Neural crest cell (in vitro differentiated cells): ENCODE data around the gene COL3A1. TPM values are rescaled to one million over a fixed set of nuclear protein-coding genes. Genes with fewer than 3 reads are reported as not detected.

Experiments used
- DNase-seq: peaks from one replicate; pipeline ENCODE4 v3.0.0; 2021; ENCODE audit warnings: low read depth, mixed read lengths, low spot score
- H3K27ac Mint-ChIP-seq: one replicate; pipeline ENCODE4 v1.8.0; 2021; ENCODE audit warnings: mild to moderate bottlenecking, mixed read lengths; ENCODE audit not compliant: unreplicated experiment
- H3K27me3 Mint-ChIP-seq: 2 replicates; pipeline ENCODE4 v1.8.0; 2021; ENCODE audit warnings: low read depth, mild to moderate bottlenecking, mixed read lengths
- H3K36me3 Mint-ChIP-seq: 2 replicates; pipeline ENCODE4 v1.8.0; 2021; ENCODE audit warnings: low read depth, mild to moderate bottlenecking, mixed read lengths
- H3K4me1 Mint-ChIP-seq: 2 replicates; pipeline ENCODE4 v1.8.0; 2021; ENCODE audit warnings: mixed read lengths
- H3K4me3 Mint-ChIP-seq: one replicate; pipeline ENCODE4 v1.8.0; 2021; ENCODE audit warnings: mild to moderate bottlenecking, mixed read lengths
- H3K9me3 Mint-ChIP-seq: 2 replicates; pipeline ENCODE4 v1.8.0; 2021; ENCODE audit warnings: mixed read lengths
- total RNA-seq: library from RNA; stranded (reverse); gene quantifications from 2 replicates; pipeline ENCODE4 v1.2.1, GENCODE V29; 2021
- TF ChIP-seq, protein P1 (sequence below): fragments of 200-600 bp; sonication (generic); conservative IDR thresholded peaks from 2 replicates; pipeline ENCODE4 v1.5.0; 2021; ENCODE audit warnings: antibody characterized with exemption, mild to moderate bottlenecking

Gene COL3A1
- total RNA-seq, 1 donor from 2014 or later = 14.9 TPM

DNA sequence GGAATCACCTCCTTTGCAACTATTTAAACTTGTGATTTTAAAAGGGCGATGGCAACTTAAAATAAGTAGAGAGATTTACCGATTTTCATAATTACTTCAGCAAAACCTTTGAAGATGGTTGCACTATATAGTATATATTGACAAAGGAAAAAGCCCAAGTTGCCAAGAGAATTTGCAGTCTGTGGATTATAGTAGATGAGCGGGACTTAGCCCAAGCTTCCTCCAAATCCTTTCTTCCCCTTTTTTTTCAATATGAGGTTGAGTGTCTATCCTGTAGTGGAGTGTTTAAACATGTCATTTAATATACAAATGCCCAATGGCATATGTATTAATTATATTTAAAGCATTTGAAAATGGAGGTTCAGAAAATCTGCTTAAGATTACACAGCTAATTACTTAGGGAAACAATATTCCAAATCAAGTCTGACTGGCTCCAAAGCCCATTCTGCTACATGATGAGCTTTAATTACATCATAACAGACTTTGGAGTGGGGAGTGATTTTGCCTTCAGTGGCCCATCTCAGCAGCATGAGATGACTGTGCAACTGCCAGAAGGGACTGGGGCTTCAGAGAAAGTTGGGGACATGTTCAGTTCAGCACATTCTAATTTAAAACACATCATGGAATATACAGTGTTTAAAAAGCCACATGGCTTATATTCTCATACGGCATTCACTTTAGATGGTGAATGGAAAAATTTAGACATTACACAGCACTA, 73.2 kb downstream of the COL3A1 start:
- TF ChIP-seq, protein P1, sequence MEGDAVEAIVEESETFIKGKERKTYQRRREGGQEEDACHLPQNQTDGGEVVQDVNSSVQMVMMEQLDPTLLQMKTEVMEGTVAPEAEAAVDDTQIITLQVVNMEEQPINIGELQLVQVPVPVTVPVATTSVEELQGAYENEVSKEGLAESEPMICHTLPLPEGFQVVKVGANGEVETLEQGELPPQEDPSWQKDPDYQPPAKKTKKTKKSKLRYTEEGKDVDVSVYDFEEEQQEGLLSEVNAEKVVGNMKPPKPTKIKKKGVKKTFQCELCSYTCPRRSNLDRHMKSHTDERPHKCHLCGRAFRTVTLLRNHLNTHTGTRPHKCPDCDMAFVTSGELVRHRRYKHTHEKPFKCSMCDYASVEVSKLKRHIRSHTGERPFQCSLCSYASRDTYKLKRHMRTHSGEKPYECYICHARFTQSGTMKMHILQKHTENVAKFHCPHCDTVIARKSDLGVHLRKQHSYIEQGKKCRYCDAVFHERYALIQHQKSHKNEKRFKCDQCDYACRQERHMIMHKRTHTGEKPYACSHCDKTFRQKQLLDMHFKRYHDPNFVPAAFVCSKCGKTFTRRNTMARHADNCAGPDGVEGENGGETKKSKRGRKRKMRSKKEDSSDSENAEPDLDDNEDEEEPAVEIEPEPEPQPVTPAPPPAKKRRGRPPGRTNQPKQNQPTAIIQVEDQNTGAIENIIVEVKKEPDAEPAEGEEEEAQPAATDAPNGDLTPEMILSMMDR = no peak
- no peak overlapping the region for H3K4me3 Mint-ChIP-seq
- no peak for DNase-seq
- no peaks in the 10 kb centered on the region for H3K4me1 Mint-ChIP-seq
- H3K27ac Mint-ChIP-seq = no peak overlapping the region
- H3K27me3 Mint-ChIP-seq = no peaks in the 10 kb centered on the region
- peaks cover 9% of the 10 kb centered on the region for H3K36me3 Mint-ChIP-seq
- no peaks in the 10 kb centered on the region for H3K9me3 Mint-ChIP-seq

DNA sequence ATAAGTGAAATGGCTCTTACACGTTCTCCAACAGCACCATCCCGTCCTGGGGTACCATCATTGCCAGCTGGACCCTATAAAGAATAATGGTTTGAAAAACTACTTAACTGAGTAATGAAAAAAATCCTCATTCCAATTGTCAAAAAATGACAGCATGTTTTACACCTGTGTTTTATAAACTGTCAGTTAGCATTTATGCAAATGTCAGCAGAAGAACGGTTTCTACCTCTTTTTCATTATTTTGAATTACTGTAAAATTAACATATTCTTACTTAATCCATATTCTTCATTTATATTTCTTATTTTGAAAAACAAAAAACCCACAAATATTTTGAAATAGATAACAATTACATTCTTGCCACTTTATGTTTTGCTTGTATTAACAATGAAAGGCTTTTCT, 74.0 kb downstream of the COL3A1 start:
- Mint-ChIP-seq H3K4me1 (no peaks in the 10 kb centered on the region), H3K27me3 (no peaks in the 10 kb centered on the region), H3K27ac (no peak overlapping the region), H3K9me3 (no peaks in the 10 kb centered on the region), H3K36me3 (peaks cover 9% of the 10 kb centered on the region), H3K4me3 (no peak overlapping the region)
- DNase-seq = no peak
- TF ChIP-seq, protein P1 = no peak

DNA sequence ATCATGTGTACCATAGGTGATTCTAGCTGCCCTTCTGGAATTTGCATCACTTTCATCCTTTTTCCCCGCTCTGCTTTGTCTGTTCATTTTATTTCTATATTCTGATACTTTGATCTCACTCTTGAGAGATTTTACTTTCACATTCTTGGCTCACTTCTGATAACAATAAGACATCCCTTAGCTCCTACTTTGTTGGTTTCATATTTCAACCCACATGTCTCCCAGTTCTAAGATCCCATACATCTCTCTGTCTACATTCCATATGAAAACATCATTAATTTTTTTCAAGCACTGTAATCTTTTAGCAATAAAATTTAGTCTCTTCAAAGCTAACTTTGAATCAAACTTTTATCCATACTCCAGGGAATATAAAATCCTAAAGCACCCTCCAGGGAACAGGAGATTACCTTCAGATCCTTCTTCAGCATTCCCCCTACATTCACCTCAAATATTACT, 75.6 kb downstream of the COL3A1 start:
- no peaks in the 10 kb centered on the region for H3K9me3 Mint-ChIP-seq
- DNase-seq = no peak
- no peak overlapping the region for H3K4me3 Mint-ChIP-seq
- H3K36me3 Mint-ChIP-seq = peaks cover 11% of the 10 kb centered on the region
- H3K27ac Mint-ChIP-seq = no peak overlapping the region
- TF ChIP-seq, protein P1 = no peak
- H3K27me3 Mint-ChIP-seq = no peaks in the 10 kb centered on the region
- no peaks in the 10 kb centered on the region for H3K4me1 Mint-ChIP-seq

DNA sequence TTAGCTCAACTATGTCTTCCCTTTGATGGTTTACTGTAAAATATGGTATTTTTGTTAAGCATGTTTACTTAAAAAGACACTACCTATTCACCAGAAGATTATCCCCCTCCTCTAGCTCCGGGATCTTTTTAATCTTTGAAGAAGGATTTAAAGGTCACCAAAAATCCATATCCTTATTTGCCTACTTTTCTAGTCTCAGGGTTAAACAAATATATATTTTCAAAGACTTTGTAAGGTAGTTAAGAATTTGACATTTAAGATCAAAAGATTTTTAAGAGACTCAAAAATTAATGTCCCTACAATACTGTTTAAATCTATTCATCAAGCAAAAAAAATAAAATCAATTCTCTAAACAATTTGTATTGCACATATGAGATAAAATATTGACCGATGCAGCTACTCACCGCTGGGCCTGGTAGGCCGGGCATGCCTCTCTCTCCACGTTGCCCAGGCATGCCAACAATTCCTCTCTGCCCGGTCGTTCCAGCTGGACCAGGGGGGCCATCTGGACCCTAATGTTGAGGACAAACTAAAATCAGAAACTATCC, 76.1 kb downstream of the COL3A1 start:
- TF ChIP-seq, protein P1 = no peak
- peaks cover 11% of the 10 kb centered on the region for H3K36me3 Mint-ChIP-seq
- no peaks in the 10 kb centered on the region for H3K9me3 Mint-ChIP-seq
- H3K27ac Mint-ChIP-seq = no peak overlapping the region
- DNase-seq = no peak
- no peak overlapping the region for H3K4me3 Mint-ChIP-seq
- no peaks in the 10 kb centered on the region for H3K27me3 Mint-ChIP-seq
- no peaks in the 10 kb centered on the region for H3K4me1 Mint-ChIP-seq

DNA sequence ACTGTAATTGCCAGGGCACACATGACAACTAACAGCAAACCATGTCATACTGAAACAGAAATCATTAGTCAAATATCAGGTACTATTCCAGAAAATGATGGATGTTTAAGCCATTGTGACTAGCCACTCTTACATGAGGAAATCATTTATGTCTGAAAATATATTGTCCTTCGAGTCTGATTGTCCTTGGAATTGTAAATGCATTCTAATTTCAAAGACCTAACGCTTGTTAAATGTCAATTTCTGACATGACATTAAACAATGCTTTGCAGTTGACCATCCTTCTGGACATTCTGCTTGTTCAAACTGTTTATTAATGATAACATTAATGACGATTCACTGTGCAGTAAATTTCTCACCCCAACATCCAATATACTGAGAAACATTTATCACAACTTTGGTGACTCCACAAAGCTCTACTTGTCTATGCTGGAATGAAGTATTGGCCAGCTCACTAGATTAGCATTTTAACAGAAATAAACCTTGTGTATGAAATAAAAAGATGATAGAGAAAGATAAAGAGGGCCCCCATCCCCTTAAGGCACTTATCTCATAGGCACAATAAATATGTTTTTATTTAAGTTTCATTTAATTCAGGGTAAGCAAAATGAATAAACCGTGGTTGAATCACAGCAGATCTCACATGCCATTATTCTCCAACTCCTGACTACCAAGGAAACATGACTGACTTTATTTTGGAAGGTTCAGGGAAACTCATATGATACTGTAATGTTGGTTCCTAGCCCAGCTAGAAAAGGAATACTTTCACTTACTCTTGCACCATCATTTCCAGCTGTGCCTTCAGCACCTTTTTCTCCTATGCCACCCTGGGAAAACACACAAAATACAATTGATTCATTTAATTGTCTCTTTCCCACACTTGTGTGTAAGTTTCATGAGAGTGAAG, 82.3 kb downstream of the COL3A1 start:
- Mint-ChIP-seq H3K27me3 (no peaks in the 10 kb centered on the region), H3K36me3 (peaks cover 5% of the 10 kb centered on the region), H3K4me3 (no peak overlapping the region), H3K4me1 (no peaks in the 10 kb centered on the region), H3K27ac (no peak overlapping the region), H3K9me3 (no peaks in the 10 kb centered on the region)
- no peak for DNase-seq
- TF ChIP-seq, protein P1 = no peak
